Activated CD8-positive, alpha-beta memory T cell treated with anti-CD3 and anti-CD28 coated beads for 1 hour (primary cell): ENCODE results near the gene TMEM60.
"Not testable (repeated sequence)": the region's sequence is repeated elsewhere in the genome, so short reads cannot be mapped to it uniquely, and the experiment has no call there.

ENCODE experiments used
- DNase-seq, 2 donors: peaks; one replicate each; pipeline ENCODE4 v3.0.0-alpha.2; 2020; ENCODE audit warnings: low read depth in 1 of 2; ENCODE audit errors: extremely low read depth in 1 of 2

Gene TMEM60

GRCh38 chr7:77812290-77812685, 14.1 kb upstream of the TMEM60 start:
- DNase-seq, result no peak

GRCh38 chr7:77811516-77812289, 13.5 kb upstream of the TMEM60 start:
- no peak for DNase-seq

GRCh38 chr7:77808517-77808916, 10.3 kb upstream of the TMEM60 start:
- DNase-seq, result no peak

GRCh38 chr7:77806425-77806824, 8.2 kb upstream of the TMEM60 start:
- no peak for DNase-seq

DNA sequence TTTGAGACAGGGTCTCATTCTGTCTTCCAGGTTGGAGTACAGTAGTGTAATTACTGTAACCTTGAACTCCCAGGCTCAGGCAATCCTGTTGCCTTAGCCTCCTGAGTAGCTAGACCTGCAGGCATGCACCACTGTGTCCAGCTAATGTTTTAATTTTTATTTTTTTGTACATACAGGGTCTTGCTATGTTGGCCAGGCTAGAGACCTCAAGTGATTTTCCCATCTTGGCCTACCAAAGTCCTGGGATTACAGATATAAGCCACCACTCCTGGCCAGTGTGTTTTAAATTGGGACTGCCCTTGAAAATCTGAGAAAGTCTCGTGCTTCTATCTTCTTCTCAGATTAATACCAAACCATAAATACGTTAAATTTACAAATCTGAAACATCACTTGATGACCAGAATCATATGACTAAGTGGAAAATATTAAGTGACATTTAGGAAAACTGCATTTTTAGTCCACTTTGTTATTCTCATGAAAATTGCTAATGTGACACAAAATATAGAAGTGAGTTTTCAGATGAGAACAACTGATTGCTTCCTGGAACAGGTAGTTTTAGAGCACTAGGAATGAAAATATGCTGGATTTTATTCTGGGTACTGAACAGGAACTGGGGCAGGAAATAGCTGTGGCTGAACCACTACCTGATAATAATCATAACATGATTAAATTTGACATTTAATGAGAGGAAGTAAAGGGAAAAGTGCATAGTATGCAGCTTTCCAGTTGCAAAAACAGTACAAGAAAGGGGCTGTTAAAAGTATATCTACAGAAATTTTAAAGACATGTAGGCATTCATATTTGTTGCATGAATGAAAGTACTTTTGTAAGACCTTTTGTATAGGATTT, 4.5 kb upstream of the TMEM60 start:
- DNase-seq, result no peak

- no peak for DNase-seq
Observed at GRCh38 chr7:77800730-77801129, 2.5 kb upstream of the TMEM60 start.

- no peak for DNase-seq
Observed at GRCh38 chr7:77800158-77800557, 1.9 kb upstream of the TMEM60 start.

GRCh38 chr7:77799078-77799964, 1.1 kb upstream of the TMEM60 start:
- peak in 1 of 2 donors; percentile 3 for DNase-seq

- DNase-seq, result no peak
Observed at GRCh38 chr7:77797734-77798393, 370 bp downstream of the TMEM60 start.

DNA sequence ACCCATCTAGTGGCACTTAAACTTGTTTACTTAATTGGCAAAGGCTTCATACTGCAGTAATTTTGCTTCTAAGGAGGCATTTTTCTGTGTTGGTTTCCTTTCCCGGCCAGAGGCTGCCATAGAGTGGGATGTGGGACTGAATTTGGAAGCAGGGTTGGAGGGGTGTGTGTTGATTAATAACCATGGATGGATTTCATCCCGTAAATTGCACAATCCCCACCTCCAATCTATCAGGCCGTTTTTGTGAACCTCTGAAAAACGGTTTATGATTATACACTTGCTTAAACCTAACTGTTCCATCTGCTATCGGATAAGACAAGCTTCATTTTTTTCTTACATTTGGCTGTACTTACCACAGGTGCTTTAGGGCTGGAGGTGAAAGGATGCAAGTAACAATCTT, 1.3 kb downstream of the TMEM60 start:
- DNase-seq, result no peak

- no peak for DNase-seq
Observed at GRCh38 chr7:77796109-77796508, 2.1 kb downstream of the TMEM60 start.

DNA sequence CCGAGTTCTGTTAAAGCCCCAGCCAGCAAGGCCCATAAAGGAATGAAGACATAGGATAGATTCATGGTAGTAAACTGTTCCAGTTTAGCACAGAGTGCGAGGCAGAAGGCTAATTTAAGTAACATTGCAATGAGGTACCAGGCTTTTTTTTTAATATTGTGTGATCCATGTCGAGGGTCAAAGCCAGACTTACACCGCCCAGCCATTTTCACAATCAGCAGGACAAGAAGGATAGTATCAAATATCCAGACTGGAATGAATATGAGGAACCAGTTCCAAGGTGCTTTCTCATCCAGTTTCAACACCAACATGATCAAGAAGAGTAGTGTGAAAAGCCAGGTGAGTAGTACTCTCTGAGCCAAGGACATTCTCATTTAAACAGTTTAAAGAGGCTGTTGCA, 4.2 kb downstream of the TMEM60 start:
- DNase-seq, result no peak

DNA sequence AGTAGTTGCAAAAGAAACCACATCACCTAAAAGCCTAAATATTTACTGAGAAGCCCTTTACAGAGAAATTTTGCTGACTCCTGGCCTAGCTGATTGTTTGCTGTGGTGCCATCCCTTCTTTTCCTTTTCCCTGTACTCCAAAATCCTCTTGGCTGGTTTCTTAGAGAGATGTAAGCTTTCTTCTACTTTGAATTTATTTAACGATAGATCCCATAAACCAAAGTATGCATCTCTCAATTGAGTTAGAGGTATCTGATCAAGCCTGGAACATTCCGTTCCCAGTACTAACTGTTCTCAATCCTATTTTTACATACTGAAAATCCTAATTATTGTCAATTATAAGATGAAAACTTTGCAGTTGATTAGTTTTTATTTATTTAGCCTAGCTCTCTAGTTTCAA, 6.3 kb downstream of the TMEM60 start:
- DNase-seq, result no peak

- no peak for DNase-seq
Observed at GRCh38 chr7:77791336-77791735, 6.9 kb downstream of the TMEM60 start.

- DNase-seq, result no peak
Observed at GRCh38 chr7:77788327-77788902, 9.8 kb downstream of the TMEM60 start.

DNA sequence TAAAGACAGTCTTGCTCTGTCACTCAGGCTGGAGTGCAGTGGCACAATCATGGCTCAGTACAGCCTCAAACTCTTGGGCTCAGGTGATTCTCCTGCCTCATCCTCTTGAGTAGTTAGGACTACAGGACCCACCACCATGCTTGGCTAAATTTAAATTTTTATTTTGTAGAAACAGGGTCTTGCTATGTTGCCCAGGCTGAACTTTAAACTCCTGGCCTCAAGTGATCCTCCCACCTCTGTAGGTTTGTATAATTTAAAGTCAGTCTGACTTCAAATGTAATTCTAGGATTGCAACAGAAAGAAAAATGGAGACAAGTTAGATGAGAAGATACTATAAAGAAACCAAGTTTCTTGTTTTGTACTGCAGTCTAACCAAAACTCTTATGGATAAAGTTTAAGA, 11.5 kb downstream of the TMEM60 start:
- no peak for DNase-seq

DNA sequence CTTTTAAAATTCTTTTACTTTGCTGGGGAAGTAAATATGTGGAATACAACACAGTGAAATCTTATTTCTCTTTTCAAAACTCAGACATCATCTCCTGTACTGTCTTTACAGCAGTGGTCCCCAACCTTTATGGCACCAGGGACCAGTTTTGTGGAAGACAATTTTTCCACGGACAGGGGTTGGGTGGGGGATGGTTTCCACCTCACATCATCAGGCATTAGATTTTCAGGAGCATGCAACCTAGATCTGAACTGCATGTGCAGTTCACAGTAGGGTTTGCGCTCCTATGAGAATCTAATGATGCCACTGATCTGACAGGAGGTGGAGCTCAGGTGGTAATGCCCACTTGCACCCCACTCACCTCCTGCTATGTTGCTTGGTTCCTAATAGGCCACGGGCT, 12.2 kb downstream of the TMEM60 start:
- DNase-seq, result no peak

GRCh38 chr7:77784426-77784825, 13.8 kb downstream of the TMEM60 start:
- DNase-seq, result not testable (repeated sequence)

DNA sequence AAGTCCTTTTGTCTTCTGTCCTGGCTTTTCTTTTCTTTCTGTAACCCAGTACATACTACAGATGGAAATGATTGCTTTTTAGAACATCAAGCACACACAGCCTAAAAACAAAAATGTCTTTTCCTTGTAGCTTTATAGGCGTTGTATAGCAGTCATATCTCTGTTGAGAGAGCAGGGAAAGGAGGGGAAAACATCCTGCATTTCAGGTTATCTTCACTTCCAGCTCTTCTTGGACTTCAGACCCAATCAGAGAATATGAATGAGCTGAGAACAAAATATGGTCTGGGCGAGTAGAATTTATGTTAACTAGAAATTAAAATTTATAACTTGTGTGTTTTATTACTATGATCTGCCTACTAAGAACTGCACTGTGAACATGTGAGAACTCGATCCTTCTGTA, 14.7 kb downstream of the TMEM60 start:
- no peak for DNase-seq

DNA sequence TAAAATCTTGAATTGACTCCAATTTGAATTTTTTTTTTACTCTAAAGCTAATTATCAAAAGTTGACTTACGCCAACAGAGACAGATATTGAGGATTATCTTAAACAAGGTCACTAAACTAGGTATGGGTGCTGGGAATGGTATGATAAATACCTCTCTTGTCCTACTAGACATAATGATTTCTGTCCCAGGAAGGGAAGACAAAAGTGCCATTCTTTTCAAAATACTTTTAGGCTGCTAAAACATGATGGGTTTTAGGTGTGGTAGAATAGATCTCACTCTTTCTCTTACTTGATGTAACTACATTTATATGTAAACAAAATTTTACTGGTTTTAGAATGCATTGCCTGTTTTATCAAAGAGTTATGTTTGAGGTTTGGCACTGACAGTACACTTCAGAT, 15.1 kb downstream of the TMEM60 start:
- no peak for DNase-seq
